GM18505 (cell line): ENCODE results near the gene ATAD3A.
"Not testable (repeated sequence)": the region's sequence is repeated elsewhere in the genome, so short reads cannot be mapped to it uniquely, and the experiment has no call there.

Source experiments
- ATAC-seq: cut with Tn5 transposase; IDR thresholded peaks from one replicate; pipeline ENCODE4 v1.9.1; 2021; ENCODE audit not compliant: unreplicated experiment
- POLR2A ChIP-seq: IDR thresholded peaks from 4 replicates; pipeline ENCODE4 v1.6.1; 2011; ENCODE audit warnings: borderline replicate concordance; ENCODE audit not compliant: insufficient read depth, insufficient read length; ENCODE audit errors: extremely low read depth

Gene ATAD3A

GRCh38 chr1:1482856-1483255 is 29.1 kb upstream of the ATAD3A start:
- ATAC-seq, result no peak
- TF ChIP-seq POLR2A, result no peak

DNA sequence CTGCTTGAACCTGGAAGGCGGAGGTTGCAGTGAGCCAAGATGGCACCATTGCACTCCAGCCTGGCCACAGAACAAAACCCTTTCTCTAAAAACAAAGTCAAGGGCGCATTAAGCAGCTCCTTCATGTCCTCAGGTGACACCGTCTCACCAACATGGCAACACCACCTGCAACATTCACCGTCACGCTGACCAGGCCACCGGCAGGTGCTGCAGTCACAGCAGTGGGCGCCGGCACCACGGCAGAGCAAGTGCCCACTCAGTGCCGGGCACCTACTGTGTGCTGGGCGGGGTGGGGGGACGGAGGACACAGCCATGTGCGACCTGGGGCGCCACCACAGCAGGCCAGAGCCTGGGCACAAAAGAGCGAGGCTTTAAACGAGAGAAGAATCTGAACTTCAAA is 28.2 kb upstream of the ATAD3A start:
- ATAC-seq, result no peak
- TF ChIP-seq POLR2A, result no peak

- ATAC-seq, result not testable (repeated sequence)
These were observed 26.8 kb upstream of the ATAD3A start for GRCh38 chr1:1484976-1485750.

DNA sequence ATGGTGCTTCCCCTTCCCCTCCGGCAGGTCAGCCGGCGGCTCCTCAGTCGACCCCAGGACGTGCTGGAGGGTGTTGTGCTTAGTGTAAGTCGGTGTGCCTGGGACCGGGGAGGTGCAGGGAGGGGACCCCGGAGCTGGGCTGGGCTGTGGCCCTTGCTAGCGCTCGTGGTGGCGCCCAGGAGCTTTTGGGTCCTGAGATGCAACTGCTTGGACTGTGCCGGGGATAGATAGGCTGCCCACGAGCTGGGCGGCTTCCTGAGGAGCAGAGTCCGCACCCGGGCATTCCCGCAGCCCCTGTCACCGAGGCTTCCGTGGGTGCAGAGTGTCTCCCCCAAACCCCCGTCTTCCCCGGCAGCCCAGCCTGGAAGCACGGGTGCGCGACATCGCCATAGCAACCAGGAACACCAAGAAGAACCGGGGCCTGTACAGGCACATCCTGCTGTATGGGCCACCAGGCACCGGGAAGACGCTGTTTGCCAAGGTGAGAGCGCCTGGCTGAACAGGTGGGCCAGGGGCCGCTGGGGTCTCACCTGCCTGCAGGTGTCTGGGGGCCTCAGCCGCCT is 26.1 kb upstream of the ATAD3A start:
- ATAC-seq, result not testable (repeated sequence)

GRCh38 chr1:1487701-1488100 is 24.3 kb upstream of the ATAD3A start:
- ATAC-seq, result no peak
- TF ChIP-seq POLR2A, result no peak

DNA sequence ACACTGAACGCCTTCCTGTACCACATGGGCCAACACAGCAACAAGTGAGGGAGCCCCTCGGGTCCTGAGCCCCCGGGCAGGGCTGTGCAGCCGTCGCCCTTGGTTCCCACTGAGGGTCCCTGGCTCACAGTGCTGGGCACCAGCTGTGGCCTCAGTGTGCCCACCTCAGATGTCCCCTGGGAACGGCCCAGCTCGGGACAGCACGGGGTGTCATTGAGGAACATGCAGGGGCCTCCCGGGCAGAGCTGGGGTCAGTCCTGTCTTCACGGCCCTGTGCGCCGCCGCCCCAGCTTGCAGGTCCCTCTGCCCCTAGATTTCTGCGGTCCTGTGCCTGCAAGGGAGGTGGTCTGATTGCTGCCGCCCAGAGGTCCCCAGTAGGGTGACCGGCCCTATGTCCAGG is 22.7 kb upstream of the ATAD3A start:
- ATAC-seq, result no peak
- TF ChIP-seq POLR2A, result no peak

GRCh38 chr1:1489861-1490260 is 22.1 kb upstream of the ATAD3A start:
- ATAC-seq, result no peak
- TF ChIP-seq POLR2A, result no peak

- ATAC-seq, result no peak
- no peak for TF ChIP-seq POLR2A
These were observed 21.2 kb upstream of the ATAD3A start for GRCh38 chr1:1490633-1491230.

DNA sequence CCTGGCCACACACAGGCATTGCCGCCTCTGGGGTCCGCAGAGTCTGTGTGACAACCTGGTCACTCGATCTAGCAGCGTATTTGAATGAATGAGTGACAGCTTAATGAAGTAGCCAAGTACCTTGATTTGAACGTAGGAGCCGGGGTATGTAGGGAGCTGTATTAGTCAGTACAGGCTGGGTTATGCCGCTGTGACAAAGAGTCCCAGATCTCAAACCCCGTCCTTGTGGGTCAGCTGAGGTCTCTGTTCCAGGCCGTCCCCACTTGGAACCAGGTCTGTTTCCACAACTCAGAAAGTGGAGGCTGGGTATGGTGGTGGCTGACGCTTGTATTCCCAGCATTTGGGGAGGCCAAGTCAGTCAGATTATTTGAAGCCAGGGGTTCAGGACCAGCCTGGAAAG is 20.4 kb upstream of the ATAD3A start:
- no peak for ATAC-seq
- TF ChIP-seq POLR2A, result no peak

DNA sequence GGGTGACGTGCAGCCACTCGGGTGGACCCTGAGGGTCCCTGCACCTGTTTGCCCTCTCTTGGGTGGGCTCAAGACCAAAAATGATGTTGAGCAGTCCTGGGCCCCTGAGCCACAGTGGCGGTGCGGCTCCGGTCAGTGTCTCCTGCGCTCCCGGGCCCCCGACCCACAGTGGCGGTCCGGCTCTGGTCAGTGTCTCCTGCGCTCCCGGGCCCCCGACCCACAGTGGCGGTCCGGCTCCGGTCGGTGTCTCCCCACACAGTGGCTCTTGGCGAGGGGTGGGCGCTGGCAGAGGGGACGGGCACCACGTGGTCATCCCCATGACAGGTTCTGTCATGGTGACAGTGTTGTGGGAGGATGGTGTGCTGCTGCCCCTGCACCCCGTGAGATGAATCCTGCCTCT is 17.7 kb upstream of the ATAD3A start:
- not testable (repeated sequence) for ATAC-seq

- not testable (repeated sequence) for ATAC-seq
These were observed 16.4 kb upstream of the ATAD3A start for GRCh38 chr1:1495461-1495975.

DNA sequence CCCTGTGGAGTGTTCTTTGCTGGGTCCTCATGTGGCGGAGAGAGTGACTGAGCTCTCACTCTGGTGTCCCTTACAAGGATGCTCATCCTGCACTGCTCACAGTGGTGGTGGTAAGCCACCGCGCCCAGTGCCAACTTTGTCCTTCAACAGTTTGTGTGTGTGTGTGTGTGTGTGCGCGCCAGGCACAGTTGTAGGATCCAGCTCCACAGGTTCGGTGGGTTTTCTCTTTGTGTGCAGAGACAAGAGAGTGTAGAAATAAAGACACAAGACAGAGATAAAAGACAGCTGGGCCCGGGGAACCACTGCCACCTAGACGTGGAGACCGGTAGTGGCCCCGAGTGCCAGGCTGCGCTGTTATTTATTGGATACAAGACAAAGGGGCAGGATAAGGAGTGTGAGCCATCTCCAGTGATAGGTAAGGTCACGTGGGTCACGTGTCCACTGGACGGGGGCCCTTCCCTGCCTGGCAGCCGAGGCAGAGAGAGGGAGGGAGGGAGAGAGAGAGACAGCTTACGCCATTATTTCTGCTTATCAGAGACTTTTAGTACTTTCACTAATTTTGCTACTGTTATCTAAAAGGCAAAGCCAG is 7.1 kb upstream of the ATAD3A start:
- ATAC-seq, result not testable (repeated sequence)

DNA sequence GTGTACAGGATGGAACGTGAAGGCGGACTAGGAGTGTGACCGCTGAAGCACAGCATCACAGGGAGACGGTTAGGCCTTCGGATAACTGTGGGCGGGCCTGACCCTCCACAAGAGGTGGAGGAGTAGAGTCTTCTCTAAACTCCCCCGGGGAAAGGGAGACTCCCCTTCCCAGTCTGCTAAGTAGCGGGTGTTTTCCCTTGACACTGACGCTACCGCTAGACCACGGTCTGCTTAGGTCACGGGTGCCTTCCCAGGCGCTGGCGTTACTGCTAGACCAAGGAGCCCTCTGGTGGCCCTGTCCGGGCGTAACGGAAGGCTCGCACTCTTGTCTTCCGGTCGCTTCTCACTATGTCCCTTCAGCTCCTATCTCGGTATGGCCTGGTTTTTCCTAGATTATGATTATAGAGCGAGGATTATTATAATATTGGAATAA is 6.6 kb upstream of the ATAD3A start:
- ATAC-seq, result not testable (repeated sequence)

GRCh38 chr1:1505801-1506200 is 6.2 kb upstream of the ATAD3A start:
- not testable (repeated sequence) for ATAC-seq

GRCh38 chr1:1507305-1507704 is 4.7 kb upstream of the ATAD3A start:
- no peak for TF ChIP-seq POLR2A
- ATAC-seq, result no peak

- not testable (repeated sequence) for ATAC-seq
These were observed 3.0 kb upstream of the ATAD3A start for GRCh38 chr1:1508775-1509464.

DNA sequence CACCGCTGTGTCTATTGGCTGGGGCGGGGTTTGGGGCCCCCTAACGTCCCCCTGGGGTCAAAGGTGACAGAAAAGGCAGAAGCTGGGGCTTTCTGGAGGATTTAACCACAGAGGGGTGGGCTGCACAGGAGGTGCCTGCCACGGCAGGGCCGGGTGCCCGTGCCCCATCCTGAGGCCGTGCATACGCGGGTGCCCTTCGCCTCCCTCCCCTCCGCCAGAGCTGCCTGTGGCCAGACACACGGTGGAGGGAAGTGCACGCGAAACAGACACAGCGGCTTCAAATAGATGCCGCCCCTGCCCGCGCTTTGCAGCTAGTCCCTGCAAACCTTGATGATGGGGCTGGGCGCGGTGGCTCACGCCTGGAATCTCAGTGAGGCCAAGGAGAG is 2.5 kb upstream of the ATAD3A start:
- not testable (repeated sequence) for ATAC-seq
